Measurements from ENCODE around the gene OR4D9. TPM values are rescaled to one million over a fixed set of nuclear protein-coding genes. Genes with fewer than 3 reads are reported as not detected.
A peak's percentile ranks its signal among the peaks of the same experiment; 100 is the strongest.

The OR4D9 gene
- total RNA-seq, 2 donors from 2014 or later: not detected

DNA sequence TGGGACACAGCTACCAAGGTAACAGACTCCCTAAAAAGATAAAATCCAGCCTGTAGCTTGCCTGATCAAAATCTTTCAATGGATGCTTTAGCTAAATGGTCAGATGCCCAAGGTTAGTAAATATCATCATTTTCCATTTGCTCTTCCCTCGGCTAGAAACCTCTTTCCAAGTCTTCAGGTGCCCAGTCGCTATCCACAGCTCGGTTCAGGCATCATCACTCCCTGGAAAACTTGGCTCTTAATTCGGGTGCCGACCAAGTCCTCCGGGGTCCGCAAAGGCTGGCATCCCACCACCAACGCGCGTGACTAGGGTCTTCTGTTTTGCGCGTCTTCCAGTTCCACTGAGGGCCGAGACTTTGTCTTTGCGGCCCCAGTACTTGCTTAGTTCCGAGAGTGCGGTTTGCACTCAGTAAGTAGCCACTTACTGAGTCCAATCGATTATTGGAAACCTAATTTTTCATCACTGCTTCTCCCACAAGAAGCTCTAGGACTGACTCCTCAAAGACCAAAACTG is 44.3 kb downstream of the OR4D9 start:
- Mint-ChIP-seq H3K27me3 (peaks cover 4% of the 10 kb centered on the region), H3K27ac (peak overlapping the region; percentile 98), H3K4me3 (peak overlapping the region; percentile 57), H3K4me1 (peaks cover 30% of the 10 kb centered on the region), H3K36me3 (ENCODE audit: low read depth) (no peaks in the 10 kb centered on the region)
- ATAC-seq: no peak
- H3K9me3 ChIP-seq (ENCODE audit: control insufficient read depth, low read length, poor library complexity, severe bottlenecking): no peaks in the 10 kb centered on the region
- no peak for DNase-seq

- ATAC-seq: peak; percentile 11
- Mint-ChIP-seq H3K36me3 (ENCODE audit: low read depth) (no peaks in the 10 kb centered on the region), H3K27ac (peak overlapping the region; percentile 98), H3K27me3 (peaks cover 4% of the 10 kb centered on the region), H3K4me3 (peak overlapping the region; percentile 57), H3K4me1 (peaks cover 30% of the 10 kb centered on the region)
- H3K9me3 ChIP-seq (ENCODE audit: control insufficient read depth, low read length, poor library complexity, severe bottlenecking): no peaks in the 10 kb centered on the region
- peak in 1 of 3 donors; percentile 29 for DNase-seq
These were observed 45.0 kb downstream of the OR4D9 start for GRCh38 chr11:59556115-59556916.

- Mint-ChIP-seq H3K4me1 (peaks cover 27% of the 10 kb centered on the region), H3K36me3 (ENCODE audit: low read depth) (no peaks in the 10 kb centered on the region), H3K4me3 (peak overlapping the region; percentile 81), H3K27ac (peak overlapping the region; percentile 98), H3K27me3 (peaks cover 4% of the 10 kb centered on the region)
- DNase-seq (no peak), ATAC-seq (no peak)
- H3K9me3 ChIP-seq (ENCODE audit: control insufficient read depth, low read length, poor library complexity, severe bottlenecking): no peaks in the 10 kb centered on the region
These were observed 45.6 kb downstream of the OR4D9 start for GRCh38 chr11:59556917-59557348.

- peak overlapping the region; percentile 98 for H3K27ac Mint-ChIP-seq
- no peak for ATAC-seq
- peak overlapping the region; percentile 43 for H3K4me3 Mint-ChIP-seq
- no peaks in the 10 kb centered on the region for H3K36me3 Mint-ChIP-seq (ENCODE audit: low read depth)
- peaks cover 4% of the 10 kb centered on the region for H3K27me3 Mint-ChIP-seq
- no peak for DNase-seq
- H3K9me3 ChIP-seq (ENCODE audit: control insufficient read depth, low read length, poor library complexity, severe bottlenecking): no peaks in the 10 kb centered on the region
- peaks cover 24% of the 10 kb centered on the region for H3K4me1 Mint-ChIP-seq
These were observed 46.9 kb downstream of the OR4D9 start for GRCh38 chr11:59558270-59558643.

- DNase-seq (no peak), ATAC-seq (no peak)
- H3K9me3 ChIP-seq (ENCODE audit: control insufficient read depth, low read length, poor library complexity, severe bottlenecking): no peaks in the 10 kb centered on the region
- H3K4me1 Mint-ChIP-seq: peaks cover 24% of the 10 kb centered on the region
- peak overlapping the region; percentile 98 for H3K27ac Mint-ChIP-seq
- no peaks in the 10 kb centered on the region for H3K36me3 Mint-ChIP-seq (ENCODE audit: low read depth)
- peaks cover 4% of the 10 kb centered on the region for H3K27me3 Mint-ChIP-seq
- H3K4me3 Mint-ChIP-seq: peak overlapping the region; percentile 91
These were observed 48.5 kb downstream of the OR4D9 start for GRCh38 chr11:59559886-59560285.

DNA sequence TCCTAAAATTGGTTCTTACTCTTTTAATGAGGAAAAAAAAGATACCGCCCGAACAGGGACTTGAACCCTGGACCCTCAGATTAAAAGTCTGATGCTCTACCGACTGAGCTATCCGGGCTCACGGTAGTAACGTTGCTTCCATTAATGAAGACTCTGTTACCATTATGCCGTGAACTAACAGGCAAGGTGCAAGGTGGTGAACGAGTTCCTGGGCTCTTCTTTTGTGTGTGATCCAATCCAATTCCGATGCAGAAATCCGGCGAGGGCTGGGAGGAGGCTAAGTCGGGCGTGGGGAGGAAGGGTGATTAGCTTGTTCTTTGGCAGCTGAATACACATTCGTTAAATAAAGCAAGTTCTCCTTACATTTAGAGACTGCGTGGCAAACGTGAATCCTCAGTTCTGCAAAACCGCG is 49.0 kb downstream of the OR4D9 start:
- H3K4me3 Mint-ChIP-seq: peak overlapping the region; percentile 91
- H3K9me3 ChIP-seq (ENCODE audit: control insufficient read depth, low read length, poor library complexity, severe bottlenecking): no peaks in the 10 kb centered on the region
- peaks cover 24% of the 10 kb centered on the region for H3K4me1 Mint-ChIP-seq
- peak; percentile 64 for ATAC-seq
- peak; percentile 26 to 68 (median 51) for DNase-seq
- peaks cover 4% of the 10 kb centered on the region for H3K27me3 Mint-ChIP-seq
- H3K27ac Mint-ChIP-seq: peak overlapping the region; percentile 98
- no peaks in the 10 kb centered on the region for H3K36me3 Mint-ChIP-seq (ENCODE audit: low read depth)

GRCh38 chr11:59560702-59561473 is 49.5 kb downstream of the OR4D9 start:
- peak; percentile 78 for ATAC-seq
- DNase-seq: peak; percentile 56 to 73 (median 69)
- Mint-ChIP-seq H3K27me3 (peaks cover 4% of the 10 kb centered on the region), H3K4me1 (peaks cover 24% of the 10 kb centered on the region), H3K4me3 (peak overlapping the region; percentile 91), H3K36me3 (ENCODE audit: low read depth) (no peaks in the 10 kb centered on the region), H3K27ac (peak overlapping the region; percentile 98)
- H3K9me3 ChIP-seq (ENCODE audit: control insufficient read depth, low read length, poor library complexity, severe bottlenecking): no peaks in the 10 kb centered on the region

- no peaks in the 10 kb centered on the region for H3K36me3 Mint-ChIP-seq (ENCODE audit: low read depth)
- peaks cover 4% of the 10 kb centered on the region for H3K27me3 Mint-ChIP-seq
- no peak for DNase-seq
- H3K4me1 Mint-ChIP-seq: peaks cover 17% of the 10 kb centered on the region
- no peaks in the 10 kb centered on the region for H3K9me3 ChIP-seq (ENCODE audit: control insufficient read depth, low read length, poor library complexity, severe bottlenecking)
- peak overlapping the region; percentile 28 for H3K4me3 Mint-ChIP-seq
- no peak overlapping the region for H3K27ac Mint-ChIP-seq
- no peak for ATAC-seq
These were observed 51.0 kb downstream of the OR4D9 start for GRCh38 chr11:59562292-59562691.

Other genes starting within 250 kb of the OR4D9 start
- not detected for gene OR5AN1, start 152.6 kb upstream of the OR4D9 start, total RNA-seq
- not detected for gene OR5A2, start 85.1 kb upstream of the OR4D9 start, total RNA-seq
- not detected for gene OR5A1, start 75.1 kb upstream of the OR4D9 start, total RNA-seq
- gene OR4D6, start 54.6 kb upstream of the OR4D9 start, total RNA-seq: not detected
- not detected for gene OR4D10, start 38.2 kb upstream of the OR4D9 start, total RNA-seq
- not detected for gene OR4D11, start 8.0 kb upstream of the OR4D9 start, total RNA-seq
- 10 to 100 TPM; 53.0 to 63.1 TPM for gene OSBP, start 104.2 kb downstream of the OR4D9 start, total RNA-seq
- 10 to 100 TPM; 49.0 to 62.6 TPM for gene PATL1, start 157.5 kb downstream of the OR4D9 start, total RNA-seq
- not detected for gene OR10V1, start 202.3 kb downstream of the OR4D9 start, total RNA-seq
- gene STX3, start 243.8 kb downstream of the OR4D9 start, total RNA-seq: 1 to 10 TPM; 4.7 to 6.6 TPM